HUDEP-2 (cell line): ENCODE results near the gene HECTD1.
"Not testable (repeated sequence)": the region's sequence is repeated elsewhere in the genome, so short reads cannot be mapped to it uniquely, and the experiment has no call there.

Experiments
- DNase-seq, 76 experiments: peaks; one replicate each; lab custom pipeline; 2025; ENCODE audit not compliant: unreplicated experiment in 76 of 76; lab: John Stamatoyannopoulos, UW

HECTD1 gene

GRCh38 chr14:31057701-31058364, 149.8 kb downstream of the HECTD1 start:
- no peak for DNase-seq

GRCh38 chr14:31057035-31057434, 150.6 kb downstream of the HECTD1 start:
- no peak for DNase-seq

GRCh38 chr14:31052905-31053586, 154.5 kb downstream of the HECTD1 start:
- DNase-seq: not testable (repeated sequence)

- no peak for DNase-seq
These were observed 156.1 kb downstream of the HECTD1 start for GRCh38 chr14:31051511-31051910.

GRCh38 chr14:31051023-31051422, 156.6 kb downstream of the HECTD1 start:
- no peak for DNase-seq
